PFSK-1 (cell line): ENCODE data around the gene KRTAP6-1.

Source experiments
- FOXP2 ChIP-seq: optimal IDR thresholded peaks from 2 replicates; pipeline ENCODE3; 2011; ENCODE audit warnings: borderline replicate concordance, control low read depth, inconsistent platforms; ENCODE audit not compliant: insufficient read depth; ENCODE audit errors: extremely low read length, extremely low read depth
- POLR2AphosphoS5 ChIP-seq: IDR thresholded peaks from 2 replicates; pipeline ENCODE4 v1.6.1; 2012; ENCODE audit warnings: low read depth, mild to moderate bottlenecking, control low read depth, low read length, moderate library complexity
- SIN3A ChIP-seq: IDR thresholded peaks from 2 replicates; pipeline ENCODE4 v1.6.1; 2012; ENCODE audit warnings: mild to moderate bottlenecking, low read length, moderate library complexity, borderline replicate concordance; ENCODE audit not compliant: insufficient read depth
- TAF1 ChIP-seq: IDR thresholded peaks from 2 replicates; pipeline ENCODE4 v1.6.1; 2012; ENCODE audit warnings: low read length, control low read depth, borderline replicate concordance; ENCODE audit not compliant: insufficient read depth
- TF ChIP-seq, protein P1 (sequence below), 2 experiments: IDR thresholded peaks; 2 replicates each; pipeline versions ENCODE4 v1.6.1 to v1.8.0; 2011 to 2012; ENCODE audit warnings: low read depth in 2 of 2, low read length in 2 of 2, control low read depth in 1 of 2, inconsistent platforms in 1 of 2, mild to moderate bottlenecking in 1 of 2, moderate library complexity in 1 of 2; ENCODE audit not compliant: insufficient read depth in 1 of 2

Gene KRTAP6-1

DNA sequence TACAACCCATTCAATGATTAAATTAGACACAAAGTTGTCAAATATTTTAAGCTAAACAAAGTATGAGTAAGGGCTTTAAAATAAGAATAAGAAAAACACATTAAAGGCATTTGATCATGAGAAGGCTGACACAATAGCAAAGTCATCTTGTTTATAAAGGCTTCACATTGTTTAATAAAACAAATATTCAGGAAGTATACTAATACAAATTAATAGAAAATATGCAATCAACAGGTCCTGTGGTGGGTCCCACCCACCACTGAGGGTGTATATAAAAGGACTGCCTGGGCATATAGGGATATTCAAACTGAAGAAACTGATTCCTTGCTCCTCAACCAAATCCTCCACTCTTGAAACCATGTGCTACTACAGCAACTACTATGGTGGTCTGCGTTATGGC is 21.2 kb upstream of the KRTAP6-1 start, which contains the start of gene KRTAP20-2:
KRTAP20-2 (plus strand) TSS at position 301 of the 400 bp plus-strand sequence; CDS start at position 359, 58 bp downstream.
- TF ChIP-seq POLR2AphosphoS5 (no peak), TAF1 (no peak), SIN3A (no peak), FOXP2 (no peak)
- TF ChIP-seq, protein P1, sequence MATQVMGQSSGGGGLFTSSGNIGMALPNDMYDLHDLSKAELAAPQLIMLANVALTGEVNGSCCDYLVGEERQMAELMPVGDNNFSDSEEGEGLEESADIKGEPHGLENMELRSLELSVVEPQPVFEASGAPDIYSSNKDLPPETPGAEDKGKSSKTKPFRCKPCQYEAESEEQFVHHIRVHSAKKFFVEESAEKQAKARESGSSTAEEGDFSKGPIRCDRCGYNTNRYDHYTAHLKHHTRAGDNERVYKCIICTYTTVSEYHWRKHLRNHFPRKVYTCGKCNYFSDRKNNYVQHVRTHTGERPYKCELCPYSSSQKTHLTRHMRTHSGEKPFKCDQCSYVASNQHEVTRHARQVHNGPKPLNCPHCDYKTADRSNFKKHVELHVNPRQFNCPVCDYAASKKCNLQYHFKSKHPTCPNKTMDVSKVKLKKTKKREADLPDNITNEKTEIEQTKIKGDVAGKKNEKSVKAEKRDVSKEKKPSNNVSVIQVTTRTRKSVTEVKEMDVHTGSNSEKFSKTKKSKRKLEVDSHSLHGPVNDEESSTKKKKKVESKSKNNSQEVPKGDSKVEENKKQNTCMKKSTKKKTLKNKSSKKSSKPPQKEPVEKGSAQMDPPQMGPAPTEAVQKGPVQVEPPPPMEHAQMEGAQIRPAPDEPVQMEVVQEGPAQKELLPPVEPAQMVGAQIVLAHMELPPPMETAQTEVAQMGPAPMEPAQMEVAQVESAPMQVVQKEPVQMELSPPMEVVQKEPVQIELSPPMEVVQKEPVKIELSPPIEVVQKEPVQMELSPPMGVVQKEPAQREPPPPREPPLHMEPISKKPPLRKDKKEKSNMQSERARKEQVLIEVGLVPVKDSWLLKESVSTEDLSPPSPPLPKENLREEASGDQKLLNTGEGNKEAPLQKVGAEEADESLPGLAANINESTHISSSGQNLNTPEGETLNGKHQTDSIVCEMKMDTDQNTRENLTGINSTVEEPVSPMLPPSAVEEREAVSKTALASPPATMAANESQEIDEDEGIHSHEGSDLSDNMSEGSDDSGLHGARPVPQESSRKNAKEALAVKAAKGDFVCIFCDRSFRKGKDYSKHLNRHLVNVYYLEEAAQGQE (IDR thresholded peaks at IDR 0.05; ENCODE audit: insufficient read depth in 1 of 2, low read depth in 2 of 2, low read length in 2 of 2), result no peak

GRCh38 chr21:30629200-30629599 is 15.5 kb upstream of the KRTAP6-1 start:
- TF ChIP-seq SIN3A, result no peak
- no peak for TF ChIP-seq TAF1
- TF ChIP-seq POLR2AphosphoS5, result no peak
- TF ChIP-seq FOXP2, result no peak
- TF ChIP-seq, protein P1 (IDR thresholded peaks at IDR 0.05; ENCODE audit: insufficient read depth in 1 of 2, low read depth in 2 of 2, low read length in 2 of 2), result no peak

DNA sequence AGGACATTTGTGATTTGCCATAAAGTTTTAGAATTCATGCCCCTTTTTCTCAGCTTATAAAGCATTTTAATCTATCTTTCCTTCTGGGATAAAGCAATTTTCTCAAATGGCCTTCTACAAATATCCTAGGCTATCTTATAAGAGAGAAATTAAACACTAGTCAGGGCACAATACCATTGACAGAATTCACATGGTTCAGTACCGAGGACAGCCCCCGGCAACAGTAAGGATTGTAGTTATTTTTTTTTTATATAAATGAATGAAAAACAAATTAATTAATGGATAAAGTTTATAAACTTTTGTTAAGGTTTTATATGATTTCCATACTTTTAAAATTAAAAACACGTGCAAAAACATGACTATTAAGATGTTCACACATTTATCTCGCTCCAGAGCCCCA is 14.4 kb upstream of the KRTAP6-1 start:
- TF ChIP-seq FOXP2, result no peak
- TF ChIP-seq, protein P1 (IDR thresholded peaks at IDR 0.05; ENCODE audit: insufficient read depth in 1 of 2, low read depth in 2 of 2, low read length in 2 of 2), result peak in 1 of 2 experiments; percentile 76; a peak in 2 of 4 replicates

GRCh38 chr21:30625449-30626165 is 11.9 kb upstream of the KRTAP6-1 start:
- TF ChIP-seq SIN3A (no peak), FOXP2 (no peak), POLR2AphosphoS5 (no peak), TAF1 (no peak)
- TF ChIP-seq, protein P1 (IDR thresholded peaks at IDR 0.05; ENCODE audit: insufficient read depth in 1 of 2, low read depth in 2 of 2, low read length in 2 of 2), result no peak

DNA sequence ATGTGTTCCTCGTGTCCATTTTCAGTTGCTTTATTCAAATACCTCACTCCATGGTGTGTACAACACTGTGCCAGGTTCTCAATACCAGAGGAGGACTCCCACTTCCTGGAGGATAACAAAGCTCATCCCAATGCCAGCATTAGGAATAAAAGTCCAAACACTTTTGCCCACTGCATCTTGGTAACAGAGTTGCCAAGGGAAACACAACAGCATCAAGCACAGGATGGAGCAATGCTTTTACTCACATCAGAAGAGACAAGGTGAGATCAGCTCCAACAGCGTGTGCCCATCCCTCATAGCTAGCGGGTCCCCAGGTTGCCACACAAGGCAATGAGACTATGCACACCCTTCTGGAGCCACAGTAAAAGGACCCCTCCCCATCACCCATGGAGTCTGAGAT is 9.6 kb upstream of the KRTAP6-1 start:
- no peak for TF ChIP-seq FOXP2
- TF ChIP-seq SIN3A, result no peak
- TF ChIP-seq POLR2AphosphoS5, result no peak
- TF ChIP-seq, protein P1 (IDR thresholded peaks at IDR 0.05; ENCODE audit: insufficient read depth in 1 of 2, low read depth in 2 of 2, low read length in 2 of 2), result no peak
- no peak for TF ChIP-seq TAF1
